ENCODE results near the gene XBP1.
A peak's percentile ranks its signal among the peaks of the same experiment; 100 is the strongest.

Gene XBP1

GRCh38 chr22:28798810-28799605 is 1.4 kb downstream of the XBP1 start:
- Histone ChIP-seq H3K27me3 (ENCODE audit: insufficient read depth, low read length, poor library complexity, severe bottlenecking) (peaks cover 15% of the 10 kb centered on the region), H3K36me3 (ENCODE audit: insufficient read depth, low read length) (peaks cover 46% of the 10 kb centered on the region), H3K4me3 (ENCODE audit: low read length, poor library complexity, severe bottlenecking) (peak overlapping the region; percentile 99), H3K4me2 (ENCODE audit: low read depth, low read length, poor library complexity, severe bottlenecking) (peak overlapping the region; percentile 90), H3K9me3 (ENCODE audit: insufficient read depth, low read depth, low read length) (no peaks in the 10 kb centered on the region), H3K9ac (ENCODE audit: low read depth, low read length, poor library complexity, severe bottlenecking) (peak overlapping the region; percentile 99), H3K4me1 (ENCODE audit: insufficient read depth, low read length, poor library complexity, severe bottlenecking) (peaks cover 58% of the 10 kb centered on the region), H4K20me1 (ENCODE audit: insufficient read depth, low read length, poor library complexity, severe bottlenecking) (peaks cover 56% of the 10 kb centered on the region), H3K9me2 (replicated peaks; ENCODE audit: low read depth, low read length) (no peaks in the 10 kb centered on the region), H2AFZ (ENCODE audit: low read length) (no peak overlapping the region), H3F3A (ENCODE audit: low read depth) (peaks cover 21% of the 10 kb centered on the region), H3K79me2 (ENCODE audit: insufficient read depth, low read length) (peaks cover 99% of the 10 kb centered on the region)
- no peak for TF ChIP-seq CTCF (conservative IDR thresholded peaks at IDR 0.05; ENCODE audit: low read length)

DNA sequence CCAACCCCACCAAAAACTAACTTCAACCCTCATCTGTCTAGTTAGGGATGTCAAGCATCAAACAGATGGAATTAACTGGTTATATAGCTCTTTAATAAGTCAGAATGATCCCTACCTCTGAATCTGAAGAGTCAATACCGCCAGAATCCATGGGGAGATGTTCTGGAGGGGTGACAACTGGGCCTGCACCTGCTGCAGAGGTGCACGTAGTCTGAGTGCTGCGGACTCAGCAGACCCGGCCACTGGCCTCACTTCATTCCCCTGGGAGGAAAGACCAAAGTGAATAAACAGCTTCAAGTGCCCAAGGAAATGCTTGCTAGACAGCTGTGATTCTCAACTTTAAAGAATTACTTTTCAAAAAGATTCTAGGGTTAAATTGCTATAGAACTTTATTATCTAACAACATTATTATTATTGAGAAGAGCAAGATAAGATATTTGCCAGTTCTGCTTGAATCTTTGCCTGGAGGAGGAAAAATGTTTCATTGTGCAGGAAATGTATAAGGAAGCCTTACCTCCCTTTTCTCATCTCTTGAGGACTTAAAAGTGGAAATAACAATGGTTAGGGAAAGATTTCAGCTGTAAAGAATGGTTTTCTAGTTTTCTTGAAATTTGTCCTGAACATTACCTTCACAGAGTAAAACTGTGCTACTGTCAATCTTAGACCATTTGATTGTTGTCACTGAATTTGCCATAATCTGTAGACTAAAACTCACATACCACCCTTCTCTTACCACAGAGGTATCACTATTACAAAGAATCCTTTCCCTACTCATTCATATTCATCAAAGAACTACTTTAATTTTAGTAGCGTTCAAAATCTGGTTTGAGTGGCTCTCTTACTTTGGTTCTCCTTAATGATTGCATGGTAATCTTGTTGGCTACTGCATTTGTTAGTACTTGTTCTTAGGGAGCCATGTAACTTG is 4.2 kb downstream of the XBP1 start:
- no peak for TF ChIP-seq EZH2phosphoT487 (IDR thresholded peaks at IDR 0.05; ENCODE audit: borderline replicate concordance)
- no peak for TF ChIP-seq CTCF (conservative IDR thresholded peaks at IDR 0.05; ENCODE audit: low read length)

DNA sequence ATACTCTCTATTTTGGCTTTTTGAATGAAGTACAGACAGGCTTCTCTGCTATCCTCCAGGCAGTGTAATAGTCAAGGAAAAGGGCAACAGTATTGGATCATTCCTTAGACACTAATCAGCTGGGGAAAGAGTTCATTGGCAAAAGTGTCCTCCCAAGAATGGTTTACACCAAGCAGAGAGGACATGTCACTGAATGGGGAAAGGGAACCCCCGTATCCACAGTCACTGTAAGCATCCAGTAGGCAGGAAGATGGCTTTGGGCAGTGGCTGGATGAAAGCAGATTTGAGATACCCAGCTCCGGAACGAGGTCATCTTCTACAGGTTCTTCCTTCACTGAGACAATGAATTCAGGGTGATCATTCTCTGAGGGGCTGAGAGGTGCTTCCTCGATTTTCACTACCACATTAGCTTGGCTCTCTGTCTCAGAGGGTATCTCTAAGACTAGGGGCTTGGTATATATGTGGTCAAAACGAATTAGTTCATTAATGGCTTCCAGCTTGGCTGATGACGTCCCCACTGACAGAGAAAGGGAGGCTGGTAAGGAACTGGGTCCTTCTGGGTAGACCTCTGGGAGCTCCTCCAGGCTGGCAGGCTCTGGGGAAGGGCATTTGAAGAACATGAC is 5.2 kb downstream of the XBP1 start:
- no peak overlapping the region for H2AFZ ChIP-seq (ENCODE audit: low read length)
- H3K9me2 ChIP-seq (replicated peaks; ENCODE audit: low read depth, low read length) = no peaks in the 10 kb centered on the region
- peak overlapping the region; percentile 90 for H3K4me2 ChIP-seq (ENCODE audit: low read depth, low read length, poor library complexity, severe bottlenecking)
- H3K79me2 ChIP-seq (ENCODE audit: insufficient read depth, low read length) = peaks cover 73% of the 10 kb centered on the region
- H3K36me3 ChIP-seq (ENCODE audit: insufficient read depth, low read length) = peaks cover 50% of the 10 kb centered on the region
- H3K9me3 ChIP-seq (ENCODE audit: insufficient read depth, low read depth, low read length) = no peaks in the 10 kb centered on the region
- TF ChIP-seq EZH2phosphoT487 (IDR thresholded peaks at IDR 0.05; ENCODE audit: borderline replicate concordance) (no peak), CTCF (conservative IDR thresholded peaks at IDR 0.05; ENCODE audit: low read length) (no peak)
- peaks cover 68% of the 10 kb centered on the region for H3K4me1 ChIP-seq (ENCODE audit: insufficient read depth, low read length, poor library complexity, severe bottlenecking)
- H3F3A ChIP-seq (ENCODE audit: low read depth) = peaks cover 36% of the 10 kb centered on the region
- peaks cover 57% of the 10 kb centered on the region for H4K20me1 ChIP-seq (ENCODE audit: insufficient read depth, low read length, poor library complexity, severe bottlenecking)
- peaks cover 14% of the 10 kb centered on the region for H3K27me3 ChIP-seq (ENCODE audit: insufficient read depth, low read length, poor library complexity, severe bottlenecking)
- H3K4me3 ChIP-seq (ENCODE audit: low read length, poor library complexity, severe bottlenecking) = peak overlapping the region; percentile 99
- peak overlapping the region; percentile 69 for H3K9ac ChIP-seq (ENCODE audit: low read depth, low read length, poor library complexity, severe bottlenecking)

More for the DNA sequence above, 4.2 kb downstream of the XBP1 start:
- Histone ChIP-seq H3K4me2 (ENCODE audit: low read depth, low read length, poor library complexity, severe bottlenecking) (peak overlapping the region; percentile 90), H3F3A (ENCODE audit: low read depth) (peaks cover 36% of the 10 kb centered on the region), H3K4me1 (ENCODE audit: insufficient read depth, low read length, poor library complexity, severe bottlenecking) (peaks cover 58% of the 10 kb centered on the region), H3K36me3 (ENCODE audit: insufficient read depth, low read length) (peaks cover 50% of the 10 kb centered on the region), H2AFZ (ENCODE audit: low read length) (no peak overlapping the region), H3K9me2 (replicated peaks; ENCODE audit: low read depth, low read length) (no peaks in the 10 kb centered on the region), H4K20me1 (ENCODE audit: insufficient read depth, low read length, poor library complexity, severe bottlenecking) (peaks cover 57% of the 10 kb centered on the region), H3K79me2 (ENCODE audit: insufficient read depth, low read length) (peaks cover 76% of the 10 kb centered on the region), H3K27me3 (ENCODE audit: insufficient read depth, low read length, poor library complexity, severe bottlenecking) (peaks cover 15% of the 10 kb centered on the region), H3K9me3 (ENCODE audit: insufficient read depth, low read depth, low read length) (no peaks in the 10 kb centered on the region), H3K9ac (ENCODE audit: low read depth, low read length, poor library complexity, severe bottlenecking) (peak overlapping the region; percentile 69), H3K4me3 (ENCODE audit: low read length, poor library complexity, severe bottlenecking) (peak overlapping the region; percentile 99)

Measured in Loucy (cell line).